ENCODE data around the gene LRP11. TPM values are rescaled to one million over a fixed set of nuclear protein-coding genes. Genes with fewer than 3 reads are reported as not detected.

Gene LRP11
- polyA plus RNA-seq, 2 of the 4 experiments (the other 2 are of a cell fraction), result 48.9 to 57.7 TPM

DNA sequence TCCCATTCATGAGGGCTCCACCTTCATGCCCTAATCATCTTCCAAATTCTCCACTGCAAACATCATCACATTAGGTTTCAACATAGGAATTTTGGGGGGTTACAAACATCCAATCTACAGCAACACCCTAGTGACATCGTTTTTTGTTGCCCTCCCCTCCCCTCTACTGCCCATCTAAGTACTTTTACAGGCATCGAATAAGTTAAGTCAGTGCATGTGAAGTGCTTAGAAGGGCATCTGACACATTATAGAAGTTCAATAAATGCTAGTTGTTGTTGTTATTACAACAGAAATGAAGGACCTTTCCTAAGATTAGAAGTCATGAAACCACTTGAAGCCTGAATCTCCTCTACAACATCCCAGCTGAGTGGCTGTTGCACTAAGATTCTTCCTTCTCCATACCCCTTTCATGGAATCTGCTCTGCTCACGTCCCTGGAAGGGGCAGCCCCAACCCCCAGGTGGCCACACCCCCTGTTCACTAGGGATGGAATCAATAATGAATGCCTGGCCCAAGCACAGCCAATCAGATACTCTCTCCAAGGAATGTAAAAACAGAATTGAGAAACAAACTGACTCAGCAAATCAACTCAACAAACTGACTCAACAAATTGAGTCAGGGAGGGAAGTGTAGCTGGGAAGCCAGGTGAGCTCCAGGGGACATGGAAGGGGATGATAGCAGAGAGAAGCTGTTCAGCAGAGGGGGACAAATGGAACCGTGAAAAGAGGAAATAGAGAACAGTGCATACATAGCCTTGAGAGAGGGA is 3.9 kb upstream of the LRP11 start:
- FAIRE-seq (no peak), ATAC-seq (no peak), DNase-seq (ENCODE audit: low read depth in 1 of 2, low spot score in 1 of 2) (no peak)
- Histone ChIP-seq H3K9me3 (peaks cover 11% of the 10 kb centered on the region; the same call in 1 of the 3 replicates), H3K4me2 (peak overlapping the region; percentile 19; the same call in 1 of the 3 replicates), H3K4me1 (peaks cover 23% of the 10 kb centered on the region; the same call in 2 of the 3 replicates), H3K27ac (peak overlapping the region; percentile 32 to 58; a peak in 4 of 6 replicates), H3K4me3 (no peak overlapping the region)
- POLR2A ChIA-PET, result no interaction called here
- 45% methylated on average over 4 of the region's 4 CpGs for WGBS (ENCODE audit: missing lambda C conversion rate)
- CTCF ChIA-PET, result interaction anchor here (1.3 to 5.0 kb wide), 3 partner anchors 27 to 33 kb away, joined by 5 to 51 read pairs (median 6); no protein-coding TSS in a partner anchor
- TF ChIP-seq ZFP36 (IDR thresholded peaks at IDR 0.05; ENCODE audit: borderline replicate concordance, partially characterized antibody) (no peak), ESRRA (IDR thresholded peaks at IDR 0.05; ENCODE audit: borderline replicate concordance, low read length) (no peak), CBX8 (IDR thresholded peaks at IDR 0.05) (no peak), MAFK (IDR thresholded peaks at IDR 0.05; ENCODE audit: partially characterized antibody) (peak; percentile 96), NFE2L2 (conservative IDR thresholded peaks at IDR 0.05; ENCODE audit: low read length) (0 out of 2 replicates have a peak, but pooled peaks have one; percentile 9)

DNA sequence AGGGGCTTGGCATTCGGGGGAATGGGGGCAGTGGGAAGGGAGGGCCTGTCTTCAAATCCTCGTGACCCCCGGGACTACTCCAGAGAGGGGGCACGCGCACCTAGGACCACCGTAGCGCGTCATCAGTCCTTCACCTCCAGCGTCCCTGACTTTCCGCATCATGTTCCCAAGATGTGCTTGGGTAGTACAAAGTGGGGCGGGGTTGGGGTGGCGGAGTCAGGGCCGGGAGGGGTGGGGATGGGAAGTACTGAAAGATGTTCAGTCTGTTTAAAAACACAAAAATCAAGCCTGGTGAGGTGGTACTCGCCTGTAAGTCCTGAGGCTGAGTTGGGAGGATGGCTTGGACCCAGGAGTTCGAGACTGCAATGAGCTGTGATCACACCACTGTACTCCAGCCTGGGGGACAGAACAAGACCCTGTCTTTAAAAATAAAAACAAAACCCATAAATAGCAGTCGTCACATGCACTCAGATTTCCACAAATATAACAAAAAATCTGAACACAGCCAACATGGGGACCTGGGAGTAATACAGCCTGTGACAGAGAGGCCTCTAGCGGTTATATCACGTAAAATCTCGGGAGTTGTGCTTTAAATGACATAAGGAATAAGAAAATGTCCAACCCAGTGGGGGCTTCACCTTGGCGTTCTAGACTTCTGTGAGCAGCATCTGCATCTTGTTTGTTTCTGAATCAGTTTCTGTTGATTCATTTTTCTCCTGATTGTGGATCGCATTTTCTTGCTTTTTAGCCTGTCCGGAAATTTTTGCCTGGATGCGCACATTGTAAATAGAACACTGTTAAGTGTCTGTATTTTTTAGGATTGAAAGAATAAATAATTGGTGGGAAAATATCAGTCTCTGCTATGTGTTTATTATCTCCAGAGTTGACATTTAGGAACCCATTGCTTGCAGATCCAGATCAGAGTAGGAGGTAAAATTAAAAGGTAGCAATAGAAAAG is 698 bp upstream of the LRP11 start:
- H3K4me2 ChIP-seq, result peak overlapping the region; percentile 92
- CTCF ChIA-PET, result interaction anchor here (0.5 to 5.0 kb wide), 22 partner anchors 8 to 875 kb away, joined by 3 to 51 read pairs (median 5); partner anchors contain the start of gene RAET1E
- POLR2A ChIA-PET, result interaction anchor here (1.1 to 2.5 kb wide), 3 partner anchors 18 to 25 kb away, joined by 3 to 6 read pairs (median 5); no protein-coding TSS in a partner anchor
- peak overlapping the region; percentile 65 for H3K4me3 ChIP-seq
- DNase-seq (ENCODE audit: low read depth in 1 of 2, low spot score in 1 of 2) (peak; percentile 52 to 63), FAIRE-seq (no peak), ATAC-seq (peak; percentile 36 to 60)
- H3K4me1 ChIP-seq, result peaks cover 48% of the 10 kb centered on the region
- no peaks in the 10 kb centered on the region for H3K9me3 ChIP-seq
- TF ChIP-seq, protein P1, sequence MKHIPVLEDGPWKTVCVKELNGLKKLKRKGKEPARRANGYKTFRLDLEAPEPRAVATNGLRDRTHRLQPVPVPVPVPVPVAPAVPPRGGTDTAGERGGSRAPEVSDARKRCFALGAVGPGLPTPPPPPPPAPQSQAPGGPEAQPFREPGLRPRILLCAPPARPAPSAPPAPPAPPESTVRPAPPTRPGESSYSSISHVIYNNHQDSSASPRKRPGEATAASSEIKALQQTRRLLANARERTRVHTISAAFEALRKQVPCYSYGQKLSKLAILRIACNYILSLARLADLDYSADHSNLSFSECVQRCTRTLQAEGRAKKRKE (CRISPR knock-in tag; IDR thresholded peaks at IDR 0.05; ENCODE audit: low read depth), result no peak
- TF ChIP-seq, protein P2, sequence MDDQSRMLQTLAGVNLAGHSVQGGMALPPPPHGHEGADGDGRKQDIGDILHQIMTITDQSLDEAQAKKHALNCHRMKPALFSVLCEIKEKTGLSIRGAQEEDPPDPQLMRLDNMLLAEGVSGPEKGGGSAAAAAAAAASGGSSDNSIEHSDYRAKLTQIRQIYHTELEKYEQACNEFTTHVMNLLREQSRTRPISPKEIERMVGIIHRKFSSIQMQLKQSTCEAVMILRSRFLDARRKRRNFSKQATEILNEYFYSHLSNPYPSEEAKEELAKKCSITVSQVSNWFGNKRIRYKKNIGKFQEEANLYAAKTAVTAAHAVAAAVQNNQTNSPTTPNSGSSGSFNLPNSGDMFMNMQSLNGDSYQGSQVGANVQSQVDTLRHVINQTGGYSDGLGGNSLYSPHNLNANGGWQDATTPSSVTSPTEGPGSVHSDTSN (IDR thresholded peaks at IDR 0.05), result no peak
- TF ChIP-seq MYC (IDR thresholded peaks at IDR 0.05; ENCODE audit: borderline replicate concordance, low read length) (no peak), FOSL2 (IDR thresholded peaks at IDR 0.05) (no peak), FOSL2 (CRISPR knock-in tag; IDR thresholded peaks at IDR 0.05) (no peak), KDM1A (IDR thresholded peaks at IDR 0.05; ENCODE audit: low read depth) (no peak), RAD21 (conservative IDR thresholded peaks at IDR 0.05 in 1 of 2, IDR thresholded peaks at IDR 0.05 in 1 of 2) (peak; percentile 74 to 77), RFX5 (IDR thresholded peaks at IDR 0.05) (no peak), ESRRA (IDR thresholded peaks at IDR 0.05; ENCODE audit: borderline replicate concordance, low read length) (no peak), ZNF302 (CRISPR knock-in tag; IDR thresholded peaks at IDR 0.05) (no peak), ZC3H11A (IDR thresholded peaks at IDR 0.05) (no peak), HOXA7 (CRISPR knock-in tag; IDR thresholded peaks at IDR 0.05) (no peak), SMC3 (IDR thresholded peaks at IDR 0.05) (peak; percentile 67), EP300 (IDR thresholded peaks at IDR 0.05) (no peak)
- TF ChIP-seq, protein P3, sequence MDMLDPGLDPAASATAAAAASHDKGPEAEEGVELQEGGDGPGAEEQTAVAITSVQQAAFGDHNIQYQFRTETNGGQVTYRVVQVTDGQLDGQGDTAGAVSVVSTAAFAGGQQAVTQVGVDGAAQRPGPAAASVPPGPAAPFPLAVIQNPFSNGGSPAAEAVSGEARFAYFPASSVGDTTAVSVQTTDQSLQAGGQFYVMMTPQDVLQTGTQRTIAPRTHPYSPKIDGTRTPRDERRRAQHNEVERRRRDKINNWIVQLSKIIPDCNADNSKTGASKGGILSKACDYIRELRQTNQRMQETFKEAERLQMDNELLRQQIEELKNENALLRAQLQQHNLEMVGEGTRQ (IDR thresholded peaks at IDR 0.05), result no peak
- TF ChIP-seq, protein P4, sequence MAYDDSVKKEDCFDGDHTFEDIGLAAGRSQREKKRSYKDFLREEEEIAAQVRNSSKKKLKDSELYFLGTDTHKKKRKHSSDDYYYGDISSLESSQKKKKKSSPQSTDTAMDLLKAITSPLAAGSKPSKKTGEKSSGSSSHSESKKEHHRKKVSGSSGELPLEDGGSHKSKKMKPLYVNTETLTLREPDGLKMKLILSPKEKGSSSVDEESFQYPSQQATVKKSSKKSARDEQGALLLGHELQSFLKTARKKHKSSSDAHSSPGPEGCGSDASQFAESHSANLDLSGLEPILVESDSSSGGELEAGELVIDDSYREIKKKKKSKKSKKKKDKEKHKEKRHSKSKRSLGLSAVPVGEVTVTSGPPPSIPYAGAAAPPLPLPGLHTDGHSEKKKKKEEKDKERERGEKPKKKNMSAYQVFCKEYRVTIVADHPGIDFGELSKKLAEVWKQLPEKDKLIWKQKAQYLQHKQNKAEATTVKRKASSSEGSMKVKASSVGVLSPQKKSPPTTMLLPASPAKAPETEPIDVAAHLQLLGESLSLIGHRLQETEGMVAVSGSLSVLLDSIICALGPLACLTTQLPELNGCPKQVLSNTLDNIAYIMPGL (CRISPR knock-in tag; IDR thresholded peaks at IDR 0.05; ENCODE audit: borderline replicate concordance), result no peak
- TF ChIP-seq, protein P5, sequence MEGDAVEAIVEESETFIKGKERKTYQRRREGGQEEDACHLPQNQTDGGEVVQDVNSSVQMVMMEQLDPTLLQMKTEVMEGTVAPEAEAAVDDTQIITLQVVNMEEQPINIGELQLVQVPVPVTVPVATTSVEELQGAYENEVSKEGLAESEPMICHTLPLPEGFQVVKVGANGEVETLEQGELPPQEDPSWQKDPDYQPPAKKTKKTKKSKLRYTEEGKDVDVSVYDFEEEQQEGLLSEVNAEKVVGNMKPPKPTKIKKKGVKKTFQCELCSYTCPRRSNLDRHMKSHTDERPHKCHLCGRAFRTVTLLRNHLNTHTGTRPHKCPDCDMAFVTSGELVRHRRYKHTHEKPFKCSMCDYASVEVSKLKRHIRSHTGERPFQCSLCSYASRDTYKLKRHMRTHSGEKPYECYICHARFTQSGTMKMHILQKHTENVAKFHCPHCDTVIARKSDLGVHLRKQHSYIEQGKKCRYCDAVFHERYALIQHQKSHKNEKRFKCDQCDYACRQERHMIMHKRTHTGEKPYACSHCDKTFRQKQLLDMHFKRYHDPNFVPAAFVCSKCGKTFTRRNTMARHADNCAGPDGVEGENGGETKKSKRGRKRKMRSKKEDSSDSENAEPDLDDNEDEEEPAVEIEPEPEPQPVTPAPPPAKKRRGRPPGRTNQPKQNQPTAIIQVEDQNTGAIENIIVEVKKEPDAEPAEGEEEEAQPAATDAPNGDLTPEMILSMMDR (IDR thresholded peaks at IDR 0.05), result peak; percentile 70
- TF ChIP-seq, protein P6, sequence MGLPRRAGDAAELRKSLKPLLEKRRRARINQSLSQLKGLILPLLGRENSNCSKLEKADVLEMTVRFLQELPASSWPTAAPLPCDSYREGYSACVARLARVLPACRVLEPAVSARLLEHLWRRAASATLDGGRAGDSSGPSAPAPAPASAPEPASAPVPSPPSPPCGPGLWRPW (IDR thresholded peaks at IDR 0.05), result no peak
- H3K27ac ChIP-seq, result peak overlapping the region; percentile 96 to 99
- WGBS (ENCODE audit: missing lambda C conversion rate), result 12% methylated on average over 10 of the region's 23 CpGs

All from A549 (cell line).